ENCODE measurements around the gene PARP15.
"Not testable (repeated sequence)": the region's sequence is repeated elsewhere in the genome, so short reads cannot be mapped to it uniquely, and the experiment has no call there.

The PARP15 gene

DNA sequence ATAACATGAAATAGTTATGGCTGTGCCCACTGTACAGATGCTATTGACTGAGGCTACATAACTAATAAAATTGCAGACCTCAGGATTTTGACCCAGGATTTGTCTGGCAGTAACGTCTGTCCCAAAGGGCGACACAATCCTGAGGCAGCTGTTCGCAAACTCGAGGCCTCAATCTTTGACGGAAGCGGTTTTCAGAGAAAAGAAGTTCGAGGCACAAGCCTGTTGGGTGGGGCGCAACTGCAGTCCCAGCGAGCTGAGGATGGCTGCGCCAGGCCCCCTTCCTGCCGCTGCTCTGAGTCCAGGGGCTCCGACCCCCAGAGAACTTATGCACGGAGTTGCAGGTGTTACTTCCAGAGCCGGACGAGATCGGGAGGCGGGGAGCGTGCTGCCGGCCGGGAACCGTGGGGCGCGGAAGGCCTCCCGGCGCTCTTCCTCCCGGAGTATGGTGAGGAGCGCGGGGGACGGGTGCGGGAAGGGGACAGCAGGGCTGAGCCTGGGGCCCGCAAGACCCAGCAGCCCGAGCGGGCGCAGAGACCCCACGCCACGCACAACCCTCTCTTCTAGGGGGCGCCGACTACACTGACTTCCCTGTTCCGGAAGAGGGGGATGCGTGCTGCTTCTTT lies at the start of gene PARP15:
Gene PARP15, plus strand, starts transcription at position 242 of the 623 bp plus-strand sequence. Its CDS starts 18 bp downstream, at position 260.
- peak; percentile 17 to 24 for DNase-seq

- DNase-seq, result no peak
These were observed 47.3 kb upstream of the PARP15 start for GRCh38 chr3:122530164-122530563.

GRCh38 chr3:122533480-122533879 lies 44.0 kb upstream of the PARP15 start:
- no peak for DNase-seq

DNA sequence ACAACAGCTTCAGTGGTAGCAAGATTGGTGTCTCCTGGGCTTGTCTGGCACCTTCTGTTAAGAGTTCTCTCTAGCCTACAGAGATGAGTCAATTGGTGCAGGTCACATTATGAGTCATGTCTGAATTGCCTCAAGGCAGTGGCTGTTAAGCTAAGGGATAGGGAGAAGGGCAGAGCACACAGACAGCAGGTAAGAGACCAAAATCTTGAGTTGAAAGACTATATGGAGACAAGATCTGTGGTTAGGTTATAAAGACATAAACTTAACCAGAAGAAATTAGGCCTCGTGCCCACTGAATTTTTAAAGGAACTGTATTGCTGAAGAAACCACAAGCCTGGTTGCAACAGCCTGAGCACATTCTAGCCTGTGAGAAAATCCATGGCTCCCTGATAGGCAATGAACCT lies 43.5 kb upstream of the PARP15 start:
- DNase-seq, result peak; percentile 7 to 36

GRCh38 chr3:122535964-122536631 lies 41.4 kb upstream of the PARP15 start:
- DNase-seq, result no peak

DNA sequence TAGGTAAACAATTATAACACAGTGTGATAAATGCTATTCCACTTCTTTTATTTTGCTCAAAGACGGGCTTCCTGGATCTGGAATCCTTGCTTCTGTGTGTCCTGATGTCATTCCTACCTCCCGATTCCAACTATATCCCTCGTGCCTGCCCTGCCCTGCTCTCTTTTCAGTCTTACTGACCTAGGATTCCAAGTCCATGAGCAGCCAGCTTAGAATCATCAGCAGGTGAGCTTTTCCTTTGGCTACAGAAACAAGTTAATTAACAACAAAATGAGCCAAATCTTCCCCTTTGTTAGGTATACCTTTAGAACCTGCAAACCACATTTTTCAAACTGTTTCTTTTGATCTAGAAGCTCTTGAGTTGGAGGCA lies 40.8 kb upstream of the PARP15 start:
- no peak for DNase-seq

GRCh38 chr3:122538956-122539490 lies 38.4 kb upstream of the PARP15 start:
- no peak for DNase-seq

DNA sequence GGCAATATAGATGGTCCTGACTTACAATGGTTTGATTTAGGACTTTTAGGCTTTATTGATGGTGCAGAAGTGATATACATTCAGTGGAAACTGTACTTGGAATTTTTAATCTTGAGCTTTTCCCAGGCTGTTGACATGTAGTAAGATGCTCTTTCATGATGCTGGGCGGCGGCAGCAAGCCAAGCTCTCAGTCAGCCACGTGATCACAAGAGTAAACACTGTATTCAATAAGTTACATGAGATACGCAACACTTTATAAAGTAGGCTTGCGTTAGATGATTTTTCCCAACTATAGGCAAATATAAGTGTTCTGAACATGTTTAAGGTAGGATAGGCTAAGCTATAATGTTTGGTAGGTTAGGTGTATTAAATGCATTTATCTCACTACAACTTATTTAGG lies 31.3 kb upstream of the PARP15 start:
- DNase-seq, result no peak

GRCh38 chr3:122548076-122548475 lies 29.4 kb upstream of the PARP15 start:
- no peak for DNase-seq

- no peak for DNase-seq
These were observed 28.8 kb upstream of the PARP15 start for GRCh38 chr3:122548619-122549018.

DNA sequence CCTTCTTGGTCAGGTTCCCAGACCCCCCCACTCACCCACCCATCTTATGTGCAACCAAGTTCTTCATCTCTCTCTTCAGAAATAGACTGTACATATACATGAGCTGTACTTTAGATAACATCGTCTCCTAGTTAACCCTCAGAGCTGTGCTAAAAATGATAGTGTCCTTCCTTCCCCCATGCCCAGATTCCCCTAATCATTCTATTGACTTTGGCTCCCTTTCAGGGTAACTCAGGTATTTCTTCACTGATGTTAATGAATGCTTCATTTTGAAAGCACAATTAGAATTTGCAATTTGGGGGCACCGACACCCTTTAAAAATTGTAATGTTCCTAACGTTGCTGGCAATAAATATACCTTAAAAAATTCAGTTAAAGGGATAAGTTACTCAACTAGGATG lies 24.3 kb upstream of the PARP15 start:
- no peak for DNase-seq

GRCh38 chr3:122555275-122556071 lies 22.0 kb upstream of the PARP15 start:
- DNase-seq, result no peak

GRCh38 chr3:122557356-122557755 lies 20.1 kb upstream of the PARP15 start:
- DNase-seq, result no peak

DNA sequence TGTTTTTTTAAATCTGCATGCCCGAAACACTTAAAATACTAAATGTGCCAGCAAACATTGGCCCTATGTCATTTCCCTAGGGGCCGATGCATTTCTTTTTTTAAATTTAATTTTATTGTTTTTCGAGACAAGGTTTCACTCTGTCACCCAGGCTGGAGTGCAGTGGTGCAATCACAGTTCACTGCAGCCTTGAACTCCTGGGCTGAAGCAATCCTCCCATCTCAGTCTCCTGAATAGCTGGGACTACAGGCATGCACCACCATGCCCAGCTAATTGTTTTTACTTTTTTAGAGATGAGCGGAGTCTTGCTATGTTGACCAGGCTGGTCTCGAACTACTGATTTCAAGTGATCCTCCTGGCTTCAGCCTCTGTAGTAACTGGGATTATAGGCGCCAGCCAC lies 18.8 kb upstream of the PARP15 start:
- no peak for DNase-seq

DNA sequence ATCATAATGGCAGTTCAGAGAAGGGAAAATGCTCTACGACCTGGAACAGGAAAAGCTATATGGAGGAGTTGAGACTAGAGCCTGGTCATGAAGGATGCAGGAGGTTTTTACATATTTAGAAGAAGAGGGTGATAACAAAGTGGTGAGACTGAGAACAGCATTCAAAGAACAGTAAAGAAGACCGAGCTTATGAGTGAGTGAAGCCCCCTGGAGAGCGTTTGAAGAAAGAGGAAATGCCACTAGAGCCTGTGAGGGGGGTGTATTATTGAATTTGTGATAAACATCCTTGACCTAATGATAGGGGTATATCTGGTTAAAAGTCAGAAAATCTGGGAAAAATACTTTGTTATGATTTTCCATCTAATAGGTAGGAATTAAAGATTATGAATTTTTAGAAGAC lies 17.5 kb upstream of the PARP15 start:
- no peak for DNase-seq

DNA sequence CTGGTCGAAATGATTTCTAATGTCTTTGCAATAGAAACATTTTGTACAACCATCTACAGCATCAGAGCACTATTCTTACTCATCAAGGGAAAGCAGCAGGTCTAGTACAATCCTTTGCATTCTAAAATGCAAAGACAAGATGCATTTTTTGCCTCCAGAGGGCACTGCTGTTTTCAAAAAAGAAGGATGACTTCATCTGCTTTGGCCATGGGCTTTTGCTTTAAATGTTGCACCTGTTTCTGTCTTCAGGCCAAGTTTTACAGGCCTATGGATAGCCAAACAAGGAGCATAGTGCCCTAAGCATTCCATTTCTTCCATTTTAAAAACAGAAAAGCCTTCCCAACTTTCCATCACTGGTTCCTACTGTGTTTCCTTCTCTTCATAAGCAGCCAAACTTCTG lies 16.8 kb upstream of the PARP15 start:
- peak; percentile 26 to 49 for DNase-seq

DNA sequence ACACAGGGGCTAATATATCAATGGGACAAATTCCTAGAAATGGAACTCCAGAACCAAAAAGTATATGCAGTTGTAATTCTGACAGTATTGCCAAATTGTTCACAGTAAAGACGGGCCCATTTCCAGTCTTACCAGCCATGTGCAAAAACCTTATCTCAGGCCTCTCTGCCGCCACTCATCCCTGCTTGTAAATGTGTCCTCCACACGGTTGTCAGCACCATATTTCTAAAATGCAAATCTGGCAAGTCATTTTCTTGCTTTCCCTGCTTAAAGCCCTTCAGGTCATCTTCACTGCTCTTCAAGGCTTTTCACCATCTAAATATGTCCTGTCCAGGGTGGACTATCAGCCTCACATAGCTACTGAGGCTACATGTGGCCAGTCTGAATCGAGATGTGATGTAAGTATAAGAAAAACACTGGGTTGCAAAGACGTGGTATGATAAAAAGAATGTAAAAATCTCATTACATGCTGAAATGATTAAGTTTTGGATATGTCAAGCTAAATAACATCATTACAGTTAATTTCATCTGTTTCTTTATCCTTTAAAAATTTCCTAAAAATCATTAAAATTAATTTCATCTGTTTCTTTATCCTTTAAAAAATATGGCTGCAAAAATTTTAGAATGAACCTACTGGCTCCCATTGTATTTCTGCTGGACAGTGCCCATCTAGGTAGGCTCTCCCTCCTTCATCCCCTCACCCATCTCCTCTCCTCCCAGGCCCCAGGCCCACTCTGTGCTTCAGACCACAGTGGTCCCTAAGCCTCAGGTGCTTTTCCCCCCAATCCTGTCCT lies 14.3 kb upstream of the PARP15 start:
- DNase-seq, result no peak

DNA sequence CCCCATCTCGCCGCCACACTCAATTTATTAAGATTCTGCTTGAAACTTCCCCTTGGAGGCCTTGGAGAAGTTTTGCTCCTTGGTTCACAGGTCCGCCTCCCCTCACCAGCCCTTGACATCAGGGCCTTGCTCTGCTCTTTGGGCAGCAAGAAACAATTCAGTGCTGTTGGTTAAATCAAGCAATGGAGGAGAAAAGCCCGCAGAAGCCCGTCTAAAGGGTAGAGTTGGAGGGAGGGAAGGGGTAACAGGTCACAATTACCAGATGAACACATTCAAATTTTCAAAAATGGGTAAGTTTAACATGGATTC lies 13.8 kb upstream of the PARP15 start:
- DNase-seq, result peak in 1 of 2 experiments; percentile 16

- DNase-seq, result peak; percentile 65 to 90
These were observed 13.1 kb upstream of the PARP15 start, which contains the start of the genes DTX3L and PARP9 for GRCh38 chr3:122564155-122564912. Gene DTX3L, plus strand, starts transcription at chr3:122564338. Its CDS starts 89 bp downstream, at chr3:122564427. Gene PARP9, minus strand, starts transcription at chr3:122564300. Its CDS starts 4,680 bp downstream, at chr3:122559620.

- not testable (repeated sequence) for DNase-seq
These were observed 9.3 kb upstream of the PARP15 start for GRCh38 chr3:122568131-122568530.

GRCh38 chr3:122568755-122569154 lies 8.7 kb upstream of the PARP15 start:
- DNase-seq, result no peak

DNA sequence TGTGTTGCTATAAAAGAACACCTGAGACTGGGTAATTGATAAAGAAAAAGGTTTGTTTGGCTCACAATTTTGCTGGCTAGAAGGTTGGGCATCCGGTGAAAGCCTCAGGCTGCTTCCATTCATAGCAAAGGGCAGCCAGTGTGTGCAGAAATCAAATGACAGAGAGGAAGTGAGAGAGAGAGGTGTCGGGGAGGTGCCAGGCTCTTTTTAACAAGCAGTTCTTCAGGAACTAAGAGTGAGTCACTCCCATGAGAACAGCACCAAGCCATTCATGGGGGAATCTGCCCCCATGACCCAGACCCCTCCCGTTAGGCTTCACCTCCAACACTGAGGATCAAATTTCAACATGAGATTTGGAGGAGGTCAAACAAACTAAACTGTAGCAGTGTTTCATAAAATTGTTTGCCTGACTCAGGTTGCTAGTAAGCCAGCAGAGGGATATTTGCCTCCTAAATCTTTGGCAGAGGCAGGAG lies 4.5 kb upstream of the PARP15 start:
- peak in 1 of 2 experiments; percentile 34 for DNase-seq

All from stimulated activated CD4-positive, alpha-beta T cell treated with anti-CD3 and anti-CD28 coated beads, Interleukin-4, amount 100 ng/mL, for 4 hours (primary cell).